Naive thymus-derived CD4-positive, alpha-beta T cell (primary cell): ENCODE measurements around the gene SFI1. TPM values are rescaled to one million over a fixed set of nuclear protein-coding genes. Genes with fewer than 3 reads are reported as not detected.

Source experiments
- ATAC-seq: fragments of 150-1000 bp; cut with Tn5 transposase; 2 replicates; pipeline ENCODE4 v1.10.0; 2021; ENCODE audit warnings: mild to moderate bottlenecking, moderate library complexity
- CTCF ChIA-PET: fragments of 350-600 bp; sonication (Branson Sonifier 250); formaldehyde crosslinking; loops from one replicate; lab custom pipeline; 2021; ENCODE audit warnings: antibody characterized with exemption; lab: Charles Lee
- POLR2A ChIA-PET: fragments of 350-600 bp; sonication (Branson Sonifier 250); formaldehyde crosslinking; loops from one replicate; lab custom pipeline; 2021; ENCODE audit warnings: antibody characterized with exemption, inconsistent platforms; lab: Charles Lee
- DNase-seq, 9 donors: peaks; one replicate each; pipeline versions ENCODE4 v3.0.0 to v3.0.0-alpha.2; 2020 to 2022; ENCODE audit warnings: mixed read lengths in 1 of 9
- H3K27ac ChIP-seq: one replicate; pipeline ENCODE4 v1.7.0; 2013; ENCODE audit warnings: mild to moderate bottlenecking, low read depth, low read length, moderate library complexity
- H3K27me3 ChIP-seq, 2 donors: one replicate each; pipeline ENCODE4 v1.7.0; 2013; ENCODE audit warnings: low read length in 2 of 2, mild to moderate bottlenecking in 2 of 2, moderate library complexity in 2 of 2; ENCODE audit not compliant: control insufficient read depth in 2 of 2, insufficient read depth in 2 of 2
- H3K36me3 ChIP-seq, 3 experiments: 1 replicate in 2 of 3; 2 replicates in 1 of 3; pipeline ENCODE4 v1.7.0; 2013; ENCODE audit warnings: low read length in 3 of 3, mild to moderate bottlenecking in 3 of 3, moderate library complexity in 1 of 3; ENCODE audit not compliant: insufficient read depth in 3 of 3, control insufficient read depth in 2 of 3
- H3K4me1 ChIP-seq, 2 donors: one replicate each; pipeline ENCODE4 v1.7.0; 2013; ENCODE audit warnings: low read length in 2 of 2, mild to moderate bottlenecking in 2 of 2, moderate library complexity in 1 of 2; ENCODE audit not compliant: control insufficient read depth in 2 of 2, insufficient read depth in 2 of 2
- H3K4me3 ChIP-seq: 2 replicates; pipeline ENCODE4 v1.7.0; 2013; ENCODE audit warnings: mild to moderate bottlenecking, low read length
- H3K9me3 ChIP-seq, 3 experiments: 1 replicate in 2 of 3; 2 replicates in 1 of 3; pipeline ENCODE4 v1.7.0; 2013; ENCODE audit warnings: low read length in 3 of 3; ENCODE audit not compliant: control insufficient read depth in 2 of 3
- H3K27ac Mint-ChIP-seq, 9 donors: one replicate each; pipeline ENCODE4 v1.8.0; 2020 to 2022; ENCODE audit warnings: mixed read lengths in 9 of 9, mild to moderate bottlenecking in 8 of 9, moderate library complexity in 5 of 9, inconsistent platforms in 2 of 9
- H3K27me3 Mint-ChIP-seq, 5 donors: one replicate each; pipeline ENCODE4 v1.8.0; 2021 to 2022; ENCODE audit warnings: mixed read lengths in 5 of 5, mild to moderate bottlenecking in 1 of 5
- H3K36me3 Mint-ChIP-seq, 5 donors: one replicate each; pipeline ENCODE4 v1.8.0; 2020 to 2022; ENCODE audit warnings: mixed read lengths in 5 of 5, mild to moderate bottlenecking in 3 of 5, inconsistent platforms in 1 of 5
- H3K4me1 Mint-ChIP-seq, 7 donors: one replicate each; pipeline ENCODE4 v1.8.0; 2020 to 2022; ENCODE audit warnings: mixed read lengths in 7 of 7, mild to moderate bottlenecking in 3 of 7, inconsistent platforms in 1 of 7
- H3K4me3 Mint-ChIP-seq, 10 donors: one replicate each; pipeline ENCODE4 v1.8.0; 2020 to 2022; ENCODE audit warnings: mild to moderate bottlenecking in 10 of 10, mixed read lengths in 10 of 10, moderate library complexity in 6 of 10, inconsistent platforms in 2 of 10
- H3K9me3 Mint-ChIP-seq, 11 donors: one replicate each; pipeline ENCODE4 v1.8.0; 2020 to 2022; ENCODE audit warnings: mixed read lengths in 11 of 11, mild to moderate bottlenecking in 4 of 11, inconsistent platforms in 1 of 11, moderate library complexity in 1 of 11
- intact Hi-C, 2 donors: fragments of 100-400 bp; cut with micrococcal nuclease; formaldehyde crosslinking; loops; one replicate each; pipeline ENCODE4 v1.15.1; 2023
- polyA plus RNA-seq, 2 donors: library from polyadenylated mRNA; unstranded; fragments of 300-500 nt; fragmentation: Illumina TruSeq; gene quantifications; one replicate each; pipeline ENCODE4 v1.2.3, GENCODE V29; 2021
- total RNA-seq, 6 experiments: library from RNA in 5 of 6; stranded (reverse) in 5 of 6; gene quantifications; 1 replicate in 5 of 6; 2 replicates in 1 of 6; pipeline ENCODE4 v1.2.3 and lab custom pipeline; 2021 to 2026

SFI1 gene
- total and polyA plus RNA-seq, 7 experiments from 2014 or later = 25.9 to 359 (median 253) TPM

DNA sequence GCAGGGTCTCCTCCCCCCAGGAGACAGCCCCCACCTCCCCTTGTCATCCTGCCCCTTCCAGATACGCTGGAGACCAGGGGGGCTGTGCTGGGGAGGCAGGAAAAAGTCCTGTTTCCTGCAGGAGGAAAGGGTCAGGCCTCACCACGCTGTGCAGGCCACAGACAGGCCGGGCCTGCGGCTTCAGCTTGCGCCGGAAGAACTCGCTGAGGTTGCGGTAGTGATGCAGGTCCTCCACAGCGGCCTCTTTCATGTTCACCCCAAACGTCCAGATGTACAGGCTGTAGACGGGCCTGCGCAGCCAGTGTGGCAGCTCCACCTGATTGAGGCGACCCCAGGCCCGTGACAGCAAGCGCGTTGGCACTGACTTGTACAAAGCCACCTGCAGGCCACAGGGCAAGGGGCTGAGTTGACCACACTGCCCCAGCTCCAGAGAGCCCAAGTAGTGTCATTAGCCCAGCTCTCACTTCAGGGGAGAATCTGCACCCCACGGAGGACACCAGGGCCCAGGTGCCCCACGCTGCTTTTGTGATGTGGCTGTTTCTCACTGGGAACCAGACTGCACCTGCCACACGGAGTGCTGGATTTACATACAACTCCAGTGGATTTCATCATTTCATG lies 125.3 kb downstream of the SFI1 start:
- Histone ChIP-seq H3K27ac (no peak overlapping the region), H3K4me3 (no peak overlapping the region), H3K9me3 (no peaks in the 10 kb centered on the region), H3K4me1 (no peaks in the 10 kb centered on the region), H3K27me3 (no peaks in the 10 kb centered on the region), H3K36me3 (peaks cover 0 to 68% (median 0%) of the 10 kb centered on the region in 3 experiments)
- DNase-seq (no peak), ATAC-seq (no peak)
- Mint-ChIP-seq H3K4me1 (peaks cover 3 to 27% (median 12%) of the 10 kb centered on the region in 7 donors), H3K36me3 (peaks cover 0 to 9% (median 0%) of the 10 kb centered on the region in 5 donors), H3K9me3 (peaks cover 0 to 11% (median 0%) of the 10 kb centered on the region in 11 donors), H3K4me3 (peak overlapping the region in 1 of 10 donors; percentile 7), H3K27ac (peak overlapping the region in 8 of 9 donors; percentile 28 to 72 (median 52)), H3K27me3 (no peaks in the 10 kb centered on the region)
- POLR2A ChIA-PET = interaction anchor here (0.6 kb wide), 1 partner anchor 1524 kb away, joined by 3 read pairs; no protein-coding TSS in a partner anchor
- intact Hi-C loops = no loop called here
- CTCF ChIA-PET = no interaction called here

DNA sequence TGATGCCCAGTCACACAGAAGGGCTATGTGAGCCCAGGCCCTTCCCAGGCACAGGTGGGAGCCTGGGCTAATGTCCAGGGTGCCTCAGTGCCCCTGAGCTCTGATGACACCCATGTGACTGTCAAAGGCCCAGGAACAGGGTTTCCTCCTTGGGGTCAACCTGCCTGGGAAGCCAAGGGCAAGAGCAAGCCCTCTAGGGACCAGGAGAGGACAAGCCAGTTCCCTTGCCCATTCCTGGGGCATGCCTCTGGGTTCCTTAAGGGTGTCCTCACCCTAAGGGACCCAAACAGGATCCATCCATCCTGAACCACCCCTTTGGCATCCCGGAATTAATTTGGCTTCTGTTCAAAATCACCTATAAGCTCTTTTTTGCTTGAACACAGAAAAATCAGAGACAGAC lies 126.6 kb downstream of the SFI1 start:
- POLR2A ChIA-PET = interaction anchor here (0.8 kb wide), 1 partner anchor 988 kb away, joined by 3 read pairs; no protein-coding TSS in a partner anchor
- intact Hi-C loops = no loop called here

GRCh38 chr22:31623592-31624304 lies 127.4 kb downstream of the SFI1 start:
- no peak overlapping the region for H3K4me3 Mint-ChIP-seq
- peak in 1 of 9 donors; percentile 21 for DNase-seq
- H3K27me3 Mint-ChIP-seq = no peaks in the 10 kb centered on the region
- no peaks in the 10 kb centered on the region for H3K9me3 ChIP-seq
- no peaks in the 10 kb centered on the region for H3K4me1 ChIP-seq
- peak; percentile 8 for ATAC-seq
- H3K27me3 ChIP-seq = no peaks in the 10 kb centered on the region
- peak overlapping the region in 3 of 9 donors; percentile 38 to 92 (median 78) for H3K27ac Mint-ChIP-seq
- peaks cover 11 to 48% (median 25%) of the 10 kb centered on the region in 7 donors for H3K4me1 Mint-ChIP-seq
- peaks cover 0 to 47% (median 0%) of the 10 kb centered on the region in 3 experiments for H3K36me3 ChIP-seq
- peaks cover 0 to 11% (median 0%) of the 10 kb centered on the region in 11 donors for H3K9me3 Mint-ChIP-seq
- no peak overlapping the region for H3K4me3 ChIP-seq
- intact Hi-C loops = no loop called here
- peaks cover 0 to 8% (median 0%) of the 10 kb centered on the region in 5 donors for H3K36me3 Mint-ChIP-seq
- no peak overlapping the region for H3K27ac ChIP-seq
- ChIA-PET CTCF (no interaction called here), POLR2A (interaction anchor here (1.1 kb wide), 1 partner anchor 10 kb away, joined by 3 read pairs; no protein-coding TSS in a partner anchor)

More for the DNA sequence above, 126.6 kb downstream of the SFI1 start:
- CTCF ChIA-PET = no interaction called here
- Histone ChIP-seq H3K4me3 (no peak overlapping the region), H3K36me3 (peaks cover 0 to 55% (median 0%) of the 10 kb centered on the region in 3 experiments), H3K4me1 (no peaks in the 10 kb centered on the region), H3K27me3 (no peaks in the 10 kb centered on the region), H3K9me3 (no peaks in the 10 kb centered on the region), H3K27ac (no peak overlapping the region)
- peaks cover 7 to 40% (median 17%) of the 10 kb centered on the region in 7 donors for H3K4me1 Mint-ChIP-seq
- peak overlapping the region in 5 of 9 donors; percentile 28 to 78 (median 48) for H3K27ac Mint-ChIP-seq
- no peak overlapping the region for H3K4me3 Mint-ChIP-seq
- peaks cover 0 to 11% (median 0%) of the 10 kb centered on the region in 11 donors for H3K9me3 Mint-ChIP-seq
- no peak for ATAC-seq
- H3K36me3 Mint-ChIP-seq = peaks cover 0 to 9% (median 0%) of the 10 kb centered on the region in 5 donors
- H3K27me3 Mint-ChIP-seq = no peaks in the 10 kb centered on the region
- no peak for DNase-seq

GRCh38 chr22:31625257-31625640 lies 128.9 kb downstream of the SFI1 start:
- peaks cover 0 to 3% (median 0%) of the 10 kb centered on the region in 5 donors for H3K36me3 Mint-ChIP-seq
- H3K27ac Mint-ChIP-seq = peak overlapping the region in 7 of 9 donors; percentile 45 to 92 (median 81)
- DNase-seq = no peak
- Histone ChIP-seq H3K9me3 (no peaks in the 10 kb centered on the region), H3K4me1 (peaks cover 10% of the 10 kb centered on the region in 2 donors), H3K27ac (peak overlapping the region; percentile 18), H3K27me3 (no peaks in the 10 kb centered on the region), H3K4me3 (no peak overlapping the region), H3K36me3 (peaks cover 0 to 32% (median 0%) of the 10 kb centered on the region in 3 experiments)
- POLR2A ChIA-PET = no interaction called here
- peak overlapping the region in 1 of 10 donors; percentile 18 for H3K4me3 Mint-ChIP-seq
- CTCF ChIA-PET = no interaction called here
- peaks cover 22 to 57% (median 32%) of the 10 kb centered on the region in 7 donors for H3K4me1 Mint-ChIP-seq
- H3K27me3 Mint-ChIP-seq = no peaks in the 10 kb centered on the region
- intact Hi-C loops = no loop called here
- ATAC-seq = no peak
- H3K9me3 Mint-ChIP-seq = peaks cover 0 to 9% (median 0%) of the 10 kb centered on the region in 11 donors

DNA sequence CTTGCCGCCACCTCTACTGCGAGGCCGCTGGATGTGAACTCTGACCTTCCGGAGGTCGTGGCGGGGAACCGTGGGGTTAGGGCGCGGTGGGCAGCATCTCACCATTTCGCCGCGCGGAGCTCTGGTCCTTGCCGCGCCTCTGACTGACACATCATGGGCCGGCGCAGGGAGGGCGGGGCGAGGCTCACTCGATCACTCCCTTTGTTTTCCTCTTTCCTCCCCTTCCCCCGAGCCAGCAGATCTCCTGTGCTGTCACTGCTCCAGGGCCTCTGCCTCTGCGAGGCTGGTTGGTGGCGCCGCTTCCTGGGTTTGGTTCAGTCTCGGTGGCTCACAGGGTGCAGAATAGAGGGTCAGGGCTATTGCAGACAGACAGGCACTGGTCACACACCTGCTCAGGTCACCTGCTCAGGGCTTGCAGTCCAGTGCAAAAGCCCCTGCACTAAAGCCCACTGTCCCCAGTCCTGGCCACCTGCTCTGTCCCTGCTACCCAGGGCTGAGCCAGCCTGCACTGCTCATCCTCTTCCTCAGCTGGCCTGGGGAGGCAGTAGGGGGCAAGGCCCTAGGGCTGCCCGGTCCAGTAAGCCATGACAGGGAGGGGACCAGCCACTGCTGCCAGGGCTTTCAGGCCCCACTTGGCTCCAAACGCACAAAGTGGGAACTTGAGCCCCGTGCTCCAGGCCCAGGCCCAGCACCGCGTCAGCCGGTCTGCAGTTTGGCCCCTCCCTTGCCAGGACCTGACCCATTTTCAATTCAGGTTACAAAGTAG lies 129.5 kb downstream of the SFI1 start:
- Histone ChIP-seq H3K4me1 (peaks cover 10 to 12% of the 10 kb centered on the region in 2 donors), H3K9me3 (no peaks in the 10 kb centered on the region), H3K36me3 (peaks cover 0 to 26% (median 0%) of the 10 kb centered on the region in 3 experiments), H3K27me3 (no peaks in the 10 kb centered on the region), H3K27ac (peak overlapping the region; percentile 95), H3K4me3 (no peak overlapping the region)
- H3K4me3 Mint-ChIP-seq = no peak overlapping the region
- peaks cover 0 to 9% (median 0%) of the 10 kb centered on the region in 11 donors for H3K9me3 Mint-ChIP-seq
- DNase-seq = peak in 1 of 9 donors; percentile 21
- POLR2A ChIA-PET = no interaction called here
- H3K27ac Mint-ChIP-seq = peak overlapping the region; percentile 13 to 93 (median 87)
- intact Hi-C loops = no loop called here
- H3K27me3 Mint-ChIP-seq = no peaks in the 10 kb centered on the region
- CTCF ChIA-PET = no interaction called here
- H3K36me3 Mint-ChIP-seq = peaks cover 0 to 3% (median 0%) of the 10 kb centered on the region in 5 donors
- H3K4me1 Mint-ChIP-seq = peaks cover 22 to 57% (median 32%) of the 10 kb centered on the region in 7 donors
- ATAC-seq = no peak
